ENCODE data around the gene SH3GLB1.
A peak's percentile ranks its signal among the peaks of the same experiment; 100 is the strongest.

The SH3GLB1 gene

DNA sequence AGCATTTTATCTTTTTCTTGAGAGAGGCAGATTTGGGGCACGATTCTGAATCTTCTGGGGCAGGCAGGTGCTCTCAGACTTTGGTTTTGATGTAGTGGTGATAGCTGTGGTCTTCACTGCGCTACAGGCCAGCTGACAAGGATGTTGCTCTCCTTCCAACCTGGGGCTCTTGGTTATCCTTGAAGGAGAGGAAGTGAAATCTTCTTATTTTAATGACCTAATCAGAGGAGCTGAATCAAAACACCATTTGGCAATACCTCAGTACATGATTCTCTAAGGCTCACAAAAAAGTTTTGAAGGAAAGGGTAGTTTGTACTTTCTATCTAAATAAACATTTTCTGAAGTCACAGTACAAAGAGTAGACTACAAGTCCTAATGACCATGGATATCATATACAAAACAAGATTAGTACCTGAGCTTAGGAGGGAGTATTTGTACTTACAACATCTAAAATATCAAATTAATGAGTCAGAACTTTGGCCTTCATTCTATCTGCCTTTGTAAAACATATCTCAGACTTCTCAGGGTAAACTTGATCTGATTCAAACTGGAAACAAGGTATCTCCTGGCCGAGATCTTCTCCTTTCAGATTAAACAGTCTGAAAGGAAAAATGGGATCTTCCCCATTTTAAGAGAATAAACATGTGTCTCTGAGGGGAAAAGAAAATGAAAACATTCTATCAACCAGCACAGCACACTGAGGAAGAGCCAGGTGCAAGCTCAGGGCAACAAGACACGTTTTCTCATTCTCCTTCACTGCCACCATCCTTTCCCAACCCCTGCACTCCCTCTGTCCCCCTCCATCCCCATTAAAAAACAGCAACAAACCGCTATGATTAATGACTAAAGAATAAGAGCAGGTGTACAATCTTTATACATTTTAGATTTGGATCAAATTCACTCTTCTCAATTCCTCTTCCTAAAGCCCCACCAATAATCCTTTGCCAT lies 69.2 kb downstream of the SH3GLB1 start:
- DNase-seq (ENCODE audit: low read depth), result peak; percentile 48

- peak; percentile 78 for DNase-seq (ENCODE audit: low read depth)
Observed at GRCh38 chr1:86774305-86775295, 70.2 kb downstream of the SH3GLB1 start.

DNA sequence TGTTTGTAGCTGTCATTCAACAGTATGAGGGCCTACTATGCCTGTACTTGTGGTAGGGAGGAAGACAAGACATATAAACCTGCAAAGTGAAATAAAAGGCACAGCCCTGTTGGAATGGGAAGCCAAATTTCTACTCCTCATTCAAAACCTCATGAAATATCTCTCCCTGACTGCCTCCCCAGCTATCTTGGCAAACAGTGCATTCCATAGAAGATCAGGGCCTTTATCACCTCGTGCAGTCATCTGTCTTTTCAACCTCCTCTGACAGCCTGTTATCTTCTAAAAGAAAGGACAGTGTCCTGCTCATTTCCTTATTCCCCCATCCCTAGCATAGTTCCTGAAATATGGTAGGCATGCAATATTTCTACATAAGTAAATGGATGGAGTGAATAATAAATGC lies 71.0 kb downstream of the SH3GLB1 start:
- no peak for DNase-seq (ENCODE audit: low read depth)

DNA sequence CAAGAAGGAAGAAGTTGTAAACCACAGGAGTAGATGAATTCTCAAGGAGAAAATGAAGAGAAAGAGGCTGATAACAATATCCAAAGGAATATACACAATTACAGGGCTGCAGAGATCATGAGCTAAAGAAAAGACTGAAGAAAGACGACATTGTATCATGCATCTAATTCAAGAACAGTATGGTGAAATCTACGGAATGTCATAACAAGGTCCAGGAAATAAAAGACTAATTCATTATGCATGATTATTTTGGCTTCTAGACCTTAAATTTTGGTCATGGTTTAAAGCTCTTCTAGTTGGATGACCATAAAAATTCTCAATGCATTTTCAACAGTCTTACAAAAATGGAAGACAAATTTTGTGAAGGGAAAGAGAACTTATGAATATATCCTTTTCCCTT lies 71.7 kb downstream of the SH3GLB1 start:
- no peak for DNase-seq (ENCODE audit: low read depth)

DNA sequence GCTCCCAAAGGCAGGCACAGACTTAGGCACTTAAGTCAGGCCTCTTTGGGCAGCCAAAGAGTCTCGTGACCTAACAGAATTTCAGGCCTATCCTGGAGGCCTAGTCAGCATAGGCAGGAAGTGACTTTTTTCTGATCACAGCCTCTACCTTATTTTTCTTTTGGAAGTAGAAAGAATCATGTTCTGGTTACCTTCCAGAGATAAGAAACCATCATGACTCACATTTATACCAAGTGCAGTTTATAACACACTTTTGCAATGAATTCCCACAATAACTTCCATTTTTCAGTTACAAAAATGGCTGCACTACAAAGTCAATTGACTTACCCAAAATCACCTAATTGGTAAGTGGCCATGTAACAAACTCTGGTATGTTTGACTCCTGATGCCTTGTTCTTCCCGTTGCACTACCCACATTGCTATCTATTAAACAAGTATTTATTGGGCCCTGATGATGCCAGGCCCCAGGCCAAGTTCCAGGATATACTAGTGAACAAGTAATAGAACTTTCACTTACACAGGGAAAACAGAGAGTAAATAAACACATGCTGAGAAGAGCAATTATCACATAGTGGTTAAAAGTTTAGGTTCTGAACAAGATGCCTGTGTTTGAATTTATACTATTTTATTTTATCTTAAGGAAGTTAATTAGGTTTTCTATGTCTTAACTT lies 74.3 kb downstream of the SH3GLB1 start:
- peak; percentile 35 for DNase-seq (ENCODE audit: low read depth)

DNA sequence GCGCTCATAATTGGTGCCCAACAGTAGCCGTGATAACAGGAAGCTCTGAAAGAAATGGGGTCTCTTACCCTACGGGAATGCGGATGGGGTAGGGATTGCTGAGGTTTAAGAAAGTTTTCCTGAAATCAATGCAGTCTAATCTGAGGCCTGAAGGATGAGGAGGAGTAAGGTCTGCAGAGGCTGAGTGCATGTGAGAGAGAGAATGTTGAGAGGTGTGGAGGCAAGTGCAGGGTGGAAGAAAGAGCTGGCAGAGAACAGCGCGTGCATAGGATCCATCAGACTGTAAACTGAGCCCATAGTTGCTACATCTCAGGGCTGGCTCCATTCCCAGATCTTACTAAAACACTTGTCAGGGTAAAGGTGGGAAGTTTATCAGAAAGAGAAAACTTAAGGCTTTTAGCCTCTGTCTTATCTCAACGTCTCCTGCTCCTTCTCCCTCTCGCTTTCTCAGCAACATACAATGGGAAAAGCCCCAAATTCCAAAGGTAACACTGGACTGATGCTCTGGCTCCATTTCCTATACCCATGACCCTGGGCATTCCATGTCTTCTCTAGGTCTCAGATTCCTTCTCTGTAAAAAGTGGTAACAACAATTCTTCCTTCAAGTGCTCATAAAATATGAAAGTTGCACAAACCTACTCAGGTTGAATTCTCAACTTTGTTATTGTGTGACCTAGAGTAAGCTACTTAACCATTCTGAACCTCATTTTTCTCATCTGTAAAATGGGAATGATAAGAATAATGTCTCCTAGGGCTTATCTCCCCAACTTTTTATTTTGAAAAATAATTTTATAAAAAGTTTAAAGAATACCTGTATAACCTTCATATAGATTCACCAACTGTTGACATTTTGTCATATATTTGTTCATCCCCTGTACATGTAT lies 75.2 kb downstream of the SH3GLB1 start:
- no peak for DNase-seq (ENCODE audit: low read depth)

DNA sequence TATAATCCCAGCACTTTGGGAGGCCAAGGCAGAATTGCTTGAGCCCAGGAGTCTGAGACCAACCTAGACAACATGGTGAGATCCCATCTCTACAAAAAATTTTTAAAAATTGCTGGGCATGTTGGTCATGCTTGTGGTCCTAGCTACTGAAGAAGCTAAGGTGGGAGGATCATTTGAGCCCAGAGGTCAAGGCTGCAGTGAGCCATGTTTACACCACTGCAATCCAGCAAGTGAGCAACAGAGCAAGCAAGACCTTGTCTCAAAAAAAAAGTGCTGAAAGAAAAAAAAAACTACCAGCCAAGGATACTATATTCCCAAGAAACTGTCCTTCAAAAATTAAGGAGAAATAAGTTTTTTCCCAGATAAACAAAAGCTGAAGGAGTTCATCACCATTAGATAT lies 78.1 kb downstream of the SH3GLB1 start:
- DNase-seq (ENCODE audit: low read depth), result no peak

DNA sequence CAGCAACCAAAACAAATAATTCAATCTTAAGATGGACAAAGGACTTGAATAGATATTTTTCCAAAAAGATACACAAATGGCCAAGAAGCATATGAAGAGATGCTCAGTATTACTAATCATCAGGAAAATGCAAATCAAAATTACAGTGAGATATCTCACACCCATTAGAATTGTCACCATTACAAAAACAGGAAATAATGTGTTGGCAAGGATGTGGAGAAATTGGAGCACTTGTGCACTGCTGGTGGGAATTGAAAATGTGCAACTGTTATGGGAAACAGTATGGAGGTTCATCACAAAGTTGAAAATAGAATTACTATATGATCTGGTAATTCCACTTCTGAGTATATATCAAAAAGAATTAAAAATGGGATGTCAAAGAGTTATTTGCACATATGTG lies 83.2 kb downstream of the SH3GLB1 start:
- DNase-seq (ENCODE audit: low read depth), result no peak

- DNase-seq (ENCODE audit: low read depth), result peak; percentile 73
Observed at GRCh38 chr1:86788300-86789206, 84.2 kb downstream of the SH3GLB1 start.

- no peak for DNase-seq (ENCODE audit: low read depth)
Observed at GRCh38 chr1:86795316-86795715, 90.9 kb downstream of the SH3GLB1 start.

All from HS-5 (cell line).